ENCODE data around the gene HTT. TPM values are rescaled to one million over a fixed set of nuclear protein-coding genes. Genes with fewer than 3 reads are reported as not detected.
A peak's percentile ranks its signal among the peaks of the same experiment; 100 is the strongest.

Gene HTT
- total RNA-seq, 1 donor from 2014 or later: 65.2 TPM

- no peak overlapping the region for H2AFZ ChIP-seq (ENCODE audit: low read depth, low read length)
- no peak overlapping the region for H3K4me3 Mint-ChIP-seq (ENCODE audit: unreplicated experiment)
- no peaks in the 10 kb centered on the region for H3K27me3 ChIP-seq (ENCODE audit: insufficient read depth, low read length)
- H3K4me1 ChIP-seq (ENCODE audit: insufficient read depth, low read length): no peaks in the 10 kb centered on the region
- H3K9me3 Mint-ChIP-seq (ENCODE audit: unreplicated experiment): peaks cover 3% of the 10 kb centered on the region
- peaks cover 36% of the 10 kb centered on the region for H3K36me3 Mint-ChIP-seq (ENCODE audit: low read depth, unreplicated experiment)
- H3K27ac Mint-ChIP-seq (ENCODE audit: unreplicated experiment): peak overlapping the region; percentile 60
- no peak overlapping the region for H3K4me3 ChIP-seq (ENCODE audit: insufficient read depth, low read depth, low read length)
- no peak for DNase-seq (ENCODE audit: low read depth)
- peaks cover 9% of the 10 kb centered on the region for H3K4me1 Mint-ChIP-seq (ENCODE audit: low read depth, unreplicated experiment)
- peaks cover 6% of the 10 kb centered on the region for H3K9me3 ChIP-seq (ENCODE audit: insufficient read depth, low read depth, low read length)
- no peak overlapping the region for H3K27ac ChIP-seq (ENCODE audit: low read depth, low read length)
- no peak for TF ChIP-seq CTCF (IDR thresholded peaks at IDR 0.05; ENCODE audit: insufficient read depth, low read depth, low read length)
- TF ChIP-seq EZH2 (IDR thresholded peaks at IDR 0.05; ENCODE audit: insufficient read depth, low read length): no peak
- H3K4me2 ChIP-seq (ENCODE audit: low read length): no peak overlapping the region
- peaks cover 19% of the 10 kb centered on the region for H4K20me1 ChIP-seq (ENCODE audit: insufficient read depth, low read length)
- H3K36me3 ChIP-seq (ENCODE audit: insufficient read depth, low read length): peaks cover 35% of the 10 kb centered on the region
- H3K79me2 ChIP-seq (ENCODE audit: insufficient read depth, low read length): no peaks in the 10 kb centered on the region
- H3K27me3 Mint-ChIP-seq (ENCODE audit: low read depth, unreplicated experiment): no peaks in the 10 kb centered on the region
- no peak overlapping the region for H3K9ac ChIP-seq (ENCODE audit: low read length)
- FAIRE-seq: no peak
Measured at GRCh38 chr4:3233391-3234071, 159.1 kb downstream of the HTT start.

- DNase-seq (ENCODE audit: low read depth): no peak
- Mint-ChIP-seq H3K27ac (ENCODE audit: unreplicated experiment) (peak overlapping the region; percentile 55), H3K9me3 (ENCODE audit: unreplicated experiment) (peaks cover 3% of the 10 kb centered on the region), H3K4me1 (ENCODE audit: low read depth, unreplicated experiment) (peaks cover 9% of the 10 kb centered on the region), H3K27me3 (ENCODE audit: low read depth, unreplicated experiment) (no peaks in the 10 kb centered on the region), H3K4me3 (ENCODE audit: unreplicated experiment) (peak overlapping the region; percentile 14), H3K36me3 (ENCODE audit: low read depth, unreplicated experiment) (peaks cover 31% of the 10 kb centered on the region)
- H3K27ac ChIP-seq (ENCODE audit: low read depth, low read length): no peak overlapping the region
- H3K9me3 ChIP-seq (ENCODE audit: insufficient read depth, low read depth, low read length): peaks cover 2% of the 10 kb centered on the region
- H2AFZ ChIP-seq (ENCODE audit: low read depth, low read length): no peak overlapping the region
- no peaks in the 10 kb centered on the region for H3K4me1 ChIP-seq (ENCODE audit: insufficient read depth, low read length)
- H3K4me2 ChIP-seq (ENCODE audit: low read length): no peak overlapping the region
- no peak overlapping the region for H3K4me3 ChIP-seq (ENCODE audit: insufficient read depth, low read depth, low read length)
- peaks cover 12% of the 10 kb centered on the region for H4K20me1 ChIP-seq (ENCODE audit: insufficient read depth, low read length)
- no peak for FAIRE-seq
- no peak for TF ChIP-seq CTCF (IDR thresholded peaks at IDR 0.05; ENCODE audit: insufficient read depth, low read depth, low read length)
- TF ChIP-seq EZH2 (IDR thresholded peaks at IDR 0.05; ENCODE audit: insufficient read depth, low read length): no peak
- no peaks in the 10 kb centered on the region for H3K79me2 ChIP-seq (ENCODE audit: insufficient read depth, low read length)
- H3K9ac ChIP-seq (ENCODE audit: low read length): no peak overlapping the region
- H3K36me3 ChIP-seq (ENCODE audit: insufficient read depth, low read length): peaks cover 26% of the 10 kb centered on the region
- H3K27me3 ChIP-seq (ENCODE audit: insufficient read depth, low read length): no peaks in the 10 kb centered on the region
Measured at GRCh38 chr4:3234171-3235029, 159.9 kb downstream of the HTT start.

Measured in astrocyte (in vitro differentiated cells and primary cell).